A673 (cell line): ENCODE measurements around the gene SLC44A1. TPM values are rescaled to one million over a fixed set of nuclear protein-coding genes. Genes with fewer than 3 reads are reported as not detected.

Experiments
- BruUV-seq: library from RNA; stranded (reverse); fragments of 400-500 nt; replicated peaks from 2 replicates; lab custom pipeline; 2021; lab: Mats Ljungman, UMichigan
- CTCF ChIA-PET: fragments of 300-600 bp; sonication (Branson Sonifier 250); formaldehyde crosslinking; loops from one replicate; lab custom pipeline; 2022; ENCODE audit warnings: antibody characterized with exemption; lab: Charles Lee
- POLR2A ChIA-PET: fragments of 300-600 bp; sonication (Branson Sonifier 250); formaldehyde crosslinking; loops from one replicate; lab custom pipeline; 2022; ENCODE audit warnings: antibody characterized with exemption; ENCODE audit not compliant: low non-redundant PET; lab: Charles Lee
- DNase-seq: peaks from one replicate; pipeline ENCODE4 v3.0.0-alpha.2; 2015; ENCODE audit warnings: low spot score
- H3K27ac ChIP-seq: fragments of 200-600 bp; sonication (generic); 2 replicates; pipeline ENCODE4 v1.5.1; 2016; ENCODE audit warnings: mixed run types, low read depth, mild to moderate bottlenecking, mixed read lengths, antibody characterized with exemption, low read length; ENCODE audit not compliant: poor library complexity, severe bottlenecking
- H3K27me3 ChIP-seq: fragments of 200-600 bp; sonication (generic); replicated peaks from 2 replicates; pipeline ENCODE4 v1.6.1; 2017; ENCODE audit warnings: mixed run types, low read depth, mild to moderate bottlenecking, mixed read lengths, antibody characterized with exemption, low read length; ENCODE audit not compliant: insufficient read depth, poor library complexity
- H3K36me3 ChIP-seq: fragments of 200-600 bp; sonication (generic); 2 replicates; pipeline ENCODE4 v1.6.1; 2016; ENCODE audit warnings: mixed run types, mild to moderate bottlenecking, mixed read lengths, antibody characterized with exemption, low read length; ENCODE audit not compliant: insufficient read depth, poor library complexity, severe bottlenecking
- H3K4me1 ChIP-seq: fragments of 200-600 bp; sonication (generic); 2 replicates; pipeline ENCODE4 v1.6.1; 2017; ENCODE audit warnings: mixed run types, mild to moderate bottlenecking, mixed read lengths, antibody characterized with exemption, low read length; ENCODE audit not compliant: insufficient read depth, poor library complexity, severe bottlenecking
- H3K4me3 ChIP-seq: fragments of 200-600 bp; sonication (generic); 2 replicates; pipeline ENCODE4 v1.5.1; 2016; ENCODE audit warnings: low read depth, mixed run types, mild to moderate bottlenecking, mixed read lengths, low read length; ENCODE audit not compliant: poor library complexity, severe bottlenecking
- H3K9me3 ChIP-seq: fragments of 200-600 bp; sonication (generic); 2 replicates; pipeline ENCODE4 v1.6.1; 2016; ENCODE audit warnings: mixed run types, low read depth, mild to moderate bottlenecking, mixed read lengths, antibody characterized with exemption, low read length; ENCODE audit not compliant: poor library complexity, severe bottlenecking
- EZH2 ChIP-seq: fragments of 200-600 bp; sonication (generic); IDR thresholded peaks from 2 replicates; pipeline ENCODE4 v1.6.1; 2017; ENCODE audit warnings: borderline replicate concordance, low read depth, mild to moderate bottlenecking, mixed read lengths, antibody characterized with exemption, low read length; ENCODE audit not compliant: poor library complexity, severe bottlenecking
- intact Hi-C: fragments of 100-400 bp; cut with micrococcal nuclease; formaldehyde crosslinking; loops from one replicate; pipeline ENCODE4 v1.10.0; 2022; ENCODE audit not compliant: unreplicated experiment
- total RNA-seq: library from RNA; stranded (reverse); gene quantifications from 2 replicates; pipeline ENCODE4 v1.2.3, GENCODE V29; 2021
- TF ChIP-seq, protein P1 (sequence below): fragments of 300-800, 200-600 bp; sonication (generic); conservative IDR thresholded peaks from 2 replicates; pipeline ENCODE4 v1.5.1; 2017; ENCODE audit warnings: low read depth, mild to moderate bottlenecking, antibody characterized with exemption, low read length, moderate library complexity, mixed read lengths

The SLC44A1 gene
- total RNA-seq, 1 experiment from 2014 or later: 11.9 TPM

- H3K4me3 ChIP-seq: no peak overlapping the region
- no peaks in the 10 kb centered on the region for H3K9me3 ChIP-seq
- H3K27me3 ChIP-seq: no peaks in the 10 kb centered on the region
- no peak for DNase-seq
- no peaks in the 10 kb centered on the region for H3K36me3 ChIP-seq
- BruUV-seq: no TSS peak
- CTCF ChIA-PET: no interaction called here
- no peaks in the 10 kb centered on the region for H3K4me1 ChIP-seq
- POLR2A ChIA-PET: no interaction called here
- no peak for TF ChIP-seq EZH2
- no peak overlapping the region for H3K27ac ChIP-seq
- intact Hi-C loops: no loop called here
Observed at GRCh38 chr9:105332471-105332870, 88.0 kb downstream of the SLC44A1 start.

- ChIA-PET POLR2A (no interaction called here), CTCF (no interaction called here)
- no peak overlapping the region for H3K27ac ChIP-seq
- TF ChIP-seq, protein P1, sequence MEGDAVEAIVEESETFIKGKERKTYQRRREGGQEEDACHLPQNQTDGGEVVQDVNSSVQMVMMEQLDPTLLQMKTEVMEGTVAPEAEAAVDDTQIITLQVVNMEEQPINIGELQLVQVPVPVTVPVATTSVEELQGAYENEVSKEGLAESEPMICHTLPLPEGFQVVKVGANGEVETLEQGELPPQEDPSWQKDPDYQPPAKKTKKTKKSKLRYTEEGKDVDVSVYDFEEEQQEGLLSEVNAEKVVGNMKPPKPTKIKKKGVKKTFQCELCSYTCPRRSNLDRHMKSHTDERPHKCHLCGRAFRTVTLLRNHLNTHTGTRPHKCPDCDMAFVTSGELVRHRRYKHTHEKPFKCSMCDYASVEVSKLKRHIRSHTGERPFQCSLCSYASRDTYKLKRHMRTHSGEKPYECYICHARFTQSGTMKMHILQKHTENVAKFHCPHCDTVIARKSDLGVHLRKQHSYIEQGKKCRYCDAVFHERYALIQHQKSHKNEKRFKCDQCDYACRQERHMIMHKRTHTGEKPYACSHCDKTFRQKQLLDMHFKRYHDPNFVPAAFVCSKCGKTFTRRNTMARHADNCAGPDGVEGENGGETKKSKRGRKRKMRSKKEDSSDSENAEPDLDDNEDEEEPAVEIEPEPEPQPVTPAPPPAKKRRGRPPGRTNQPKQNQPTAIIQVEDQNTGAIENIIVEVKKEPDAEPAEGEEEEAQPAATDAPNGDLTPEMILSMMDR: no peak
- TF ChIP-seq EZH2: no peak
- no peaks in the 10 kb centered on the region for H3K27me3 ChIP-seq
- intact Hi-C loops: no loop called here
- BruUV-seq: no TSS peak
- H3K4me1 ChIP-seq: no peaks in the 10 kb centered on the region
- H3K4me3 ChIP-seq: no peak overlapping the region
- no peak for DNase-seq
- H3K36me3 ChIP-seq: no peaks in the 10 kb centered on the region
- H3K9me3 ChIP-seq: no peaks in the 10 kb centered on the region
Observed at GRCh38 chr9:105333076-105333475, 88.6 kb downstream of the SLC44A1 start.

GRCh38 chr9:105333811-105334210, 89.4 kb downstream of the SLC44A1 start:
- POLR2A ChIA-PET: no interaction called here
- no peak overlapping the region for H3K27ac ChIP-seq
- BruUV-seq: no TSS peak
- DNase-seq: no peak
- TF ChIP-seq, protein P1: no peak
- no peak for TF ChIP-seq EZH2
- H3K36me3 ChIP-seq: no peaks in the 10 kb centered on the region
- CTCF ChIA-PET: no interaction called here
- H3K4me1 ChIP-seq: no peaks in the 10 kb centered on the region
- H3K4me3 ChIP-seq: no peak overlapping the region
- intact Hi-C loops: no loop called here
- H3K27me3 ChIP-seq: no peaks in the 10 kb centered on the region
- H3K9me3 ChIP-seq: no peaks in the 10 kb centered on the region

GRCh38 chr9:105338308-105338707, 93.9 kb downstream of the SLC44A1 start:
- Histone ChIP-seq H3K9me3 (no peaks in the 10 kb centered on the region), H3K36me3 (no peaks in the 10 kb centered on the region), H3K4me1 (no peaks in the 10 kb centered on the region), H3K27me3 (no peaks in the 10 kb centered on the region), H3K4me3 (no peak overlapping the region), H3K27ac (no peak overlapping the region)
- ChIA-PET CTCF (no interaction called here), POLR2A (no interaction called here)
- DNase-seq: no peak
- no peak for TF ChIP-seq EZH2
- TF ChIP-seq, protein P1: no peak
- intact Hi-C loops: no loop called here
- BruUV-seq: no TSS peak
